ENCODE results near the gene TOMT.

- TF ChIP-seq IRF1 (CRISPR knock-in tag; IDR thresholded peaks at IDR 0.05; ENCODE audit: low read depth) (no peak), CEBPZ (IDR thresholded peaks at IDR 0.05; ENCODE audit: low read length) (no peak), U2AF2 (IDR thresholded peaks at IDR 0.05; ENCODE audit: low read depth, low read length) (no peak), CTCF (CRISPR knock-in tag; IDR thresholded peaks at IDR 0.05) (no peak), SIN3A (IDR thresholded peaks at IDR 0.05; ENCODE audit: borderline replicate concordance, low read depth, low read length) (no peak), NPAS2 (CRISPR knock-in tag; IDR thresholded peaks at IDR 0.05; ENCODE audit: borderline replicate concordance) (no peak), POLR2AphosphoS5 (IDR thresholded peaks at IDR 0.05; ENCODE audit: low read depth, low read length) (no peak)
- TF ChIP-seq, protein P1, sequence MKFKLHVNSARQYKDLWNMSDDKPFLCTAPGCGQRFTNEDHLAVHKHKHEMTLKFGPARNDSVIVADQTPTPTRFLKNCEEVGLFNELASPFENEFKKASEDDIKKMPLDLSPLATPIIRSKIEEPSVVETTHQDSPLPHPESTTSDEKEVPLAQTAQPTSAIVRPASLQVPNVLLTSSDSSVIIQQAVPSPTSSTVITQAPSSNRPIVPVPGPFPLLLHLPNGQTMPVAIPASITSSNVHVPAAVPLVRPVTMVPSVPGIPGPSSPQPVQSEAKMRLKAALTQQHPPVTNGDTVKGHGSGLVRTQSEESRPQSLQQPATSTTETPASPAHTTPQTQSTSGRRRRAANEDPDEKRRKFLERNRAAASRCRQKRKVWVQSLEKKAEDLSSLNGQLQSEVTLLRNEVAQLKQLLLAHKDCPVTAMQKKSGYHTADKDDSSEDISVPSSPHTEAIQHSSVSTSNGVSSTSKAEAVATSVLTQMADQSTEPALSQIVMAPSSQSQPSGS (CRISPR knock-in tag; IDR thresholded peaks at IDR 0.05), result no peak
These were observed 8.8 kb downstream of the TOMT start for GRCh38 chr11:72114570-72114969.

Data from HepG2 (cell line).